Endothelial cell of umbilical vein (primary cell): Measurements from ENCODE around the gene MYH10. TPM values are rescaled to one million over a fixed set of nuclear protein-coding genes. Genes with fewer than 3 reads are reported as not detected.

Source experiments
- BruUV-seq: library from RNA; stranded (reverse); fragments of 400-500 nt; replicated peaks from 2 replicates; lab custom pipeline; 2021; lab: Mats Ljungman, UMichigan
- CTCF ChIA-PET: fragments of 300-600, 350-600 bp; sonication (Branson Sonifier 250); formaldehyde crosslinking; loops from one replicate; lab custom pipeline; 2021; ENCODE audit warnings: antibody characterized with exemption, inconsistent platforms; lab: Charles Lee
- POLR2A ChIA-PET: fragments of 300-600, 350-600 bp; sonication (Branson Sonifier 250); formaldehyde crosslinking; loops from one replicate; lab custom pipeline; 2021; ENCODE audit warnings: antibody characterized with exemption, inconsistent platforms; lab: Charles Lee
- DNase-seq: peaks from one replicate; pipeline ENCODE4 v3.0.0-alpha.2; 2011; ENCODE audit warnings: low read depth, low spot score
- FAIRE-seq: peaks from 2 replicates; lab custom pipeline; 2011; peaks lifted over from hg19 to GRCh38; lab: Jason Lieb, UNC
- H2AFZ ChIP-seq: 2 replicates; pipeline ENCODE4 v1.6.0; 2012; ENCODE audit warnings: low read depth, low read length, control low read depth, inconsistent platforms
- H3K27ac ChIP-seq: 2 replicates; pipeline ENCODE4 v1.5.1; 2011; ENCODE audit warnings: low read depth, mild to moderate bottlenecking, control low read depth, low read length, moderate library complexity; ENCODE audit not compliant: insufficient read depth
- H3K27me3 ChIP-seq, 2 experiments: 2 replicates each; pipeline versions ENCODE4 v1.6.0 to v1.6.1; 2011; ENCODE audit warnings: low read length in 2 of 2, mixed read lengths in 1 of 2; ENCODE audit not compliant: control insufficient read depth in 2 of 2, insufficient read depth in 2 of 2
- H3K36me3 ChIP-seq, 2 experiments: 2 replicates in 1 of 2; 3 replicates in 1 of 2; pipeline ENCODE4 v1.5.1; 2011; ENCODE audit warnings: low read length in 2 of 2, mild to moderate bottlenecking in 1 of 2, moderate library complexity in 1 of 2; ENCODE audit not compliant: control insufficient read depth in 2 of 2, insufficient read depth in 2 of 2; ENCODE audit errors: extremely low read depth in 1 of 2
- H3K4me1 ChIP-seq: 3 replicates; pipeline ENCODE4 v1.5.1; 2011; ENCODE audit warnings: mild to moderate bottlenecking, low read length; ENCODE audit not compliant: control insufficient read depth, insufficient read depth; ENCODE audit errors: extremely low read depth
- H3K4me2 ChIP-seq: 2 replicates; pipeline ENCODE4 v1.6.1; 2011; ENCODE audit warnings: low read length, control low read depth, mixed read lengths; ENCODE audit not compliant: insufficient read depth
- H3K4me3 ChIP-seq, 3 experiments: fragments of 200-600 bp in 1 of 3; sonication (generic), shearing (Covaris generic) in 1 of 3; replicated peaks in 1 of 3; 2 replicates each; pipeline ENCODE4 v1.5.1; 2011 to 2016; ENCODE audit warnings: control low read depth in 3 of 3, low read length in 3 of 3, mild to moderate bottlenecking in 2 of 3, inconsistent platforms in 1 of 3, low read depth in 1 of 3, moderate library complexity in 1 of 3; ENCODE audit not compliant: insufficient read depth in 1 of 3
- H3K79me2 ChIP-seq: 2 replicates; pipeline ENCODE4 v1.6.0; 2012; ENCODE audit warnings: low read length, inconsistent platforms; ENCODE audit not compliant: control insufficient read depth, insufficient read depth
- H3K9ac ChIP-seq: replicated peaks from 2 replicates; pipeline ENCODE3; 2011; ENCODE audit warnings: low read length, control low read depth; ENCODE audit not compliant: insufficient read depth; ENCODE audit errors: extremely low read depth
- H3K9me1 ChIP-seq: replicated peaks from 3 replicates; pipeline ENCODE4 v1.6.0; 2011; ENCODE audit warnings: mild to moderate bottlenecking, low read length; ENCODE audit not compliant: control insufficient read depth, insufficient read depth; ENCODE audit errors: extremely low read depth
- H3K9me3 ChIP-seq: replicated peaks from 2 replicates; pipeline ENCODE4 v1.5.1; 2012; ENCODE audit warnings: low read length, inconsistent platforms; ENCODE audit not compliant: control insufficient read depth, insufficient read depth
- H4K20me1 ChIP-seq: replicated peaks from 2 replicates; pipeline ENCODE3; 2011; ENCODE audit warnings: mild to moderate bottlenecking, low read length; ENCODE audit not compliant: control insufficient read depth, insufficient read depth; ENCODE audit errors: extremely low read depth
- CTCF ChIP-seq, 2 donors: IDR thresholded peaks; 1 replicate in 1 of 2; 2 replicates in 1 of 2; pipeline ENCODE4 v1.5.1; 2011; ENCODE audit warnings: low read length in 2 of 2, mild to moderate bottlenecking in 2 of 2, moderate library complexity in 2 of 2, control low read depth in 1 of 2, inconsistent platforms in 1 of 2, low read depth in 1 of 2; ENCODE audit not compliant: insufficient read depth in 1 of 2; ENCODE audit errors: extremely low read depth in 1 of 2
- EZH2 ChIP-seq: IDR thresholded peaks from 2 replicates; pipeline ENCODE4 v1.6.1; 2012; ENCODE audit warnings: borderline replicate concordance, low read depth, mild to moderate bottlenecking, moderate library complexity, low read length, inconsistent platforms; ENCODE audit not compliant: severe bottlenecking
- FOS ChIP-seq: IDR thresholded peaks from 2 replicates; pipeline ENCODE4 v1.6.1; 2011; ENCODE audit warnings: mild to moderate bottlenecking, low read length, moderate library complexity, borderline replicate concordance; ENCODE audit not compliant: insufficient read depth
- JUN ChIP-seq: IDR thresholded peaks from 2 replicates; pipeline ENCODE4 v1.6.1; 2011; ENCODE audit warnings: borderline replicate concordance, low read depth; ENCODE audit not compliant: insufficient read length, insufficient read depth
- MYC ChIP-seq: IDR thresholded peaks from one replicate; pipeline ENCODE4 v1.6.1; 2011; ENCODE audit warnings: mild to moderate bottlenecking, low read depth, low read length
- POLR2A ChIP-seq: IDR thresholded peaks from 2 replicates; pipeline ENCODE4 v1.6.1; 2012; ENCODE audit warnings: low read depth, mild to moderate bottlenecking, control low read depth, low read length
- POLR2AphosphoS5 ChIP-seq: IDR thresholded peaks from 2 replicates; pipeline ENCODE4 v1.6.1; 2012; ENCODE audit warnings: low read depth, mild to moderate bottlenecking, control low read depth, low read length, moderate library complexity; ENCODE audit not compliant: insufficient read depth
- dilution Hi-C: fragments of 300-500 bp; cut with MboI; formaldehyde crosslinking; loops from one replicate; pipeline ENCODE4 v1.15.0; 2019; ENCODE audit warnings: low sequenced_read_pairs; ENCODE audit not compliant: extremely low pct_ligation_motif_present
- intact Hi-C: fragments of 100-400 bp; cut with micrococcal nuclease; formaldehyde crosslinking; loops from one replicate; pipeline ENCODE4 v1.10.0; 2022
- polyA plus RNA-seq, 4 experiments: library from polyadenylated mRNA; depleted of rRNA in 3 of 4; stranded (reverse) in 3 of 4; unstranded in 1 of 4; fragments of >200 nt; gene quantifications; 2 replicates each; pipeline versions ENCODE4 v1.2.1 to v1.2.3, GENCODE V29; 2011 to 2012; ENCODE audit warnings: missing spikeins in 1 of 4
- total RNA-seq: library from RNA; stranded (reverse); gene quantifications from 2 replicates; pipeline ENCODE4 v1.2.3, GENCODE V29; 2021
- TF ChIP-seq, protein P1 (sequence below): IDR thresholded peaks from 2 replicates; pipeline ENCODE4 v1.6.1; 2011; ENCODE audit not compliant: insufficient read depth, insufficient read length

The MYH10 gene
- total and polyA plus RNA-seq, 2 donors (not counting 3 experiments of a cell fraction or from before 2014, with no cell fraction given) = 73.4 to 232 TPM

DNA sequence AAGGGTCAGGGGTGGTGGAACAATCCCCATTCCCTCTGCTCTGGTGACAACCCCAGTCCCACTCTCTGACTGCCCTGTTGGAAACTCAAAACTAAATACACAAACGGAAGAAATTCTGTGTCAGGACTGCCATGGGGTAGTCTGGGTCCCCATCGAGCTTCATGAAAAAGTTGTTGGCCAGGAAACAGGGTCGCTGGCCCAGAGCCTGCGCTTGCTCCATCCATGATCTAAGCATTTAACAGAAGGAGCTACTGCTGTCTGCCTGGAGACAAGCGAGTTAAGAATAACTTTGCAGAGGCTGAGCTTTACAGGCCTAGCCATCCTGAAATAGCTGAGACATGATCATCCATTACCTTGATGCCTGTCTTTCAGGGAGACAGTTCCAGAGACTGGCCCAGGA is 32.4 kb upstream of the MYH10 start:
- DNase-seq = no peak
- no peaks in the 10 kb centered on the region for H4K20me1 ChIP-seq
- H3K4me1 ChIP-seq = no peaks in the 10 kb centered on the region
- no peak overlapping the region for H2AFZ ChIP-seq
- no peak overlapping the region for H3K9ac ChIP-seq
- intact Hi-C loops (no loop called here), dilution Hi-C loops (no loop called here)
- TF ChIP-seq CTCF (IDR thresholded peaks at IDR 0.05; ENCODE audit: extremely low read depth in 1 of 2, insufficient read depth in 1 of 2, low read depth in 1 of 2, low read length in 2 of 2) (no peak), EZH2 (no peak), MYC (no peak)
- no peaks in the 10 kb centered on the region for H3K36me3 ChIP-seq
- H3K4me3 ChIP-seq = no peak overlapping the region
- H3K27me3 ChIP-seq = peaks cover 0 to 2% of the 10 kb centered on the region in 2 experiments
- CTCF ChIA-PET = interaction anchor here (1.0 to 1.7 kb wide), 5 partner anchors 9 to 83 kb away, joined by 3 to 4 read pairs (median 3); no protein-coding TSS in a partner anchor
- H3K4me2 ChIP-seq = no peak overlapping the region
- H3K9me1 ChIP-seq = no peaks in the 10 kb centered on the region
- FAIRE-seq = no peak
- H3K27ac ChIP-seq = no peak overlapping the region
- no TSS peak for BruUV-seq
- H3K79me2 ChIP-seq = no peaks in the 10 kb centered on the region
- no peaks in the 10 kb centered on the region for H3K9me3 ChIP-seq
- POLR2A ChIA-PET = no interaction called here

DNA sequence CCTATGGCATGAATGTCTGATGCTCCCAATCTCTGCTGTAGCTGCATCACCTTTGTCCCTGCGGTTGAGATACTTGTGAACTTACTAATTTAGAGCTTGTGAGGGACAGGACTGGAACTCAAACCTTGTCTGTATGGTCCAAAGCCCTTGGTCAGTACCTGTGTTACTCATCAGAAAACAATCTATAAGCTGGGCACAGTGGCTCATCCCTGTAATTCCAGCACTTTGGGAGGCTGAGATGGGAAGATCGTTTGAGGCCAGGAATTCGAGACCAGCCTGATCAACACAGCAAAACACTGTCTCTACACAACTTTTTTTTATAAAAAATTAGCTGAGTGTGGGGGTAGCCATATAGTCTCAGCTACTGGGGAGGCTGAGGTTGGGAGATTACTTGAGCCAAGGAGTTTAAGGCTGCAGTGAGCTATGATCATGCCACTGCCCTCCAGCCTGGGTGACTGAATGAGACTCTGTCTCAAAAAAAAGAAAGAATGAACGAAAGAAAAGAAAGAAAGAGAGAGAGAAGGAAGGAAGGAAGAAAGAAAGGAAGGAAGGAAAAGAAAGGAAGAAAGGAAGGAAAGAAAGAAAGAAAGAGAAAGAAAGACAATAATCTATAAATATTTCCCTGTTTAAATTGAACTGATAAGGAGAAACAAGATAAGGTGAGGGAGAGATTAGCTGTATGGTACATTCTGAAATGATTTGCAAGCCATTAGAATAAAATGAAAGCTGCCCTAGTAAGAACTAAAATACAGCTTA is 31.7 kb upstream of the MYH10 start:
- Histone ChIP-seq H3K9me3 (no peaks in the 10 kb centered on the region), H3K9ac (no peak overlapping the region), H3K4me2 (no peak overlapping the region), H4K20me1 (no peaks in the 10 kb centered on the region), H3K4me3 (no peak overlapping the region), H2AFZ (no peak overlapping the region), H3K27ac (no peak overlapping the region), H3K79me2 (no peaks in the 10 kb centered on the region), H3K36me3 (no peaks in the 10 kb centered on the region), H3K9me1 (no peaks in the 10 kb centered on the region), H3K4me1 (no peaks in the 10 kb centered on the region), H3K27me3 (peaks cover 0 to 2% of the 10 kb centered on the region in 2 experiments)
- dilution Hi-C loops (no loop called here), intact Hi-C loops (no loop called here)
- DNase-seq (no peak), FAIRE-seq (no peak)
- BruUV-seq = no TSS peak
- no peak for TF ChIP-seq EZH2
- no peak for TF ChIP-seq MYC
- TF ChIP-seq JUN = no peak
- TF ChIP-seq POLR2A = no peak
- TF ChIP-seq, protein P1, sequence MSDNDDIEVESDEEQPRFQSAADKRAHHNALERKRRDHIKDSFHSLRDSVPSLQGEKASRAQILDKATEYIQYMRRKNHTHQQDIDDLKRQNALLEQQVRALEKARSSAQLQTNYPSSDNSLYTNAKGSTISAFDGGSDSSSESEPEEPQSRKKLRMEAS = no peak
- TF ChIP-seq CTCF (IDR thresholded peaks at IDR 0.05; ENCODE audit: extremely low read depth in 1 of 2, insufficient read depth in 1 of 2, low read depth in 1 of 2, low read length in 2 of 2) = no peak
- TF ChIP-seq POLR2AphosphoS5 = no peak
- no peak for TF ChIP-seq FOS
- ChIA-PET POLR2A (no interaction called here), CTCF (interaction anchor here (1.0 to 1.5 kb wide), 3 partner anchors 11 to 84 kb away, joined by 3 to 4 read pairs (median 3); no protein-coding TSS in a partner anchor)
